Measurements from ENCODE around the gene KCTD6. TPM values are rescaled to one million over a fixed set of nuclear protein-coding genes. Genes with fewer than 3 reads are reported as not detected.

Gene KCTD6
- total and polyA plus RNA-seq, 2 of the 8 experiments (the other 6 are each of a cell fraction or from before 2014, with no cell fraction given) = 17.4 to 21.4 TPM

GRCh38 chr3:58487140-58487886 lies 4.6 kb upstream of the KCTD6 start:
- Histone ChIP-seq H4K5ac (ENCODE audit: insufficient read length, low read depth, low read length) (no peak overlapping the region), H3K14ac (ENCODE audit: insufficient read length) (no peak overlapping the region), H3K9ac (replicated peaks in 1 of 4; ENCODE audit: extremely low read depth in 1 of 4, low read depth in 3 of 4, low read length in 3 of 4) (no peak overlapping the region), H2BK12ac (ENCODE audit: low read depth, low read length) (peak overlapping the region; percentile 46; the same call in 1 of the 2 replicates), H3K18ac (ENCODE audit: extremely low read depth, low read length) (no peak overlapping the region), H2BK5ac (ENCODE audit: low read depth, low read length) (peak overlapping the region; percentile 46; the same call in 1 of the 2 replicates), H3K79me1 (ENCODE audit: low read depth, low read length) (no peaks in the 10 kb centered on the region), H3K79me2 (ENCODE audit: control insufficient read depth in 1 of 2, insufficient read depth in 2 of 2, low read length in 2 of 2) (peaks cover 0 to under 1% of the 10 kb centered on the region in 2 experiments; a peak in 1 of 4 replicates), H2AFZ (ENCODE audit: low read length) (no peak overlapping the region), H3K23ac (ENCODE audit: insufficient read length) (no peak overlapping the region), H3K4me2 (ENCODE audit: insufficient read depth in 1 of 2, low read depth in 2 of 2, low read length in 2 of 2) (no peak overlapping the region), H2BK15ac (ENCODE audit: low read length) (0 out of 2 replicates have a peak overlapping the region, but pooled peaks have one; percentile 37), H2BK120ac (replicated peaks; ENCODE audit: low read depth, low read length) (no peak overlapping the region), H3K36me3 (ENCODE audit: control insufficient read depth in 2 of 4, insufficient read depth in 4 of 4, low read length in 3 of 4) (no peaks in the 10 kb centered on the region), H3K27ac (ENCODE audit: low read depth, low read length) (no peak overlapping the region), H3K27me3 (replicated peaks in 1 of 4; ENCODE audit: control insufficient read depth in 3 of 4, extremely low read depth in 1 of 4, insufficient read depth in 3 of 4, low read length in 3 of 4) (peaks cover 0 to 4% (median 0%) of the 10 kb centered on the region in 4 experiments; a peak in 1 of 7 replicates), H4K91ac (replicated peaks; ENCODE audit: insufficient read length, low read length) (peak overlapping the region; percentile 38), H4K8ac (ENCODE audit: extremely low read depth, insufficient read depth, low read length) (no peak overlapping the region), H2BK20ac (ENCODE audit: low read length) (no peak overlapping the region), H2AK5ac (ENCODE audit: low read depth, low read length) (no peak overlapping the region), H3K4ac (replicated peaks; ENCODE audit: insufficient read length, low read depth, low read length) (peak overlapping the region; percentile 14), H3K9me3 (ENCODE audit: insufficient read depth in 2 of 2, low read depth in 1 of 2, low read length in 1 of 2) (no peaks in the 10 kb centered on the region), H3K4me1 (replicated peaks in 1 of 4; ENCODE audit: control insufficient read depth in 3 of 4, insufficient read depth in 4 of 4, low read length in 3 of 4) (peaks cover 0 to 7% (median 3%) of the 10 kb centered on the region in 4 experiments; a peak in 5 of 7 replicates), H3K56ac (replicated peaks; ENCODE audit: insufficient read length, low read depth, low read length) (no peak overlapping the region), H3K23me2 (ENCODE audit: low read depth, low read length) (no peaks in the 10 kb centered on the region; the same call in 1 of the 2 replicates), H4K20me1 (replicated peaks in 1 of 2; ENCODE audit: control insufficient read depth in 1 of 2, insufficient read depth in 2 of 2, low read length in 2 of 2) (no peaks in the 10 kb centered on the region), H3K4me3 (ENCODE audit: extremely low read depth in 1 of 4, insufficient read depth in 2 of 4, low read depth in 3 of 4, low read length in 4 of 4) (no peak overlapping the region)
- CTCF ChIA-PET (ENCODE audit: partially characterized antibody) = interaction anchor here (0.9 to 1.9 kb wide), 9 partner anchors 16 to 72 kb away, joined by 3 to 9 read pairs (median 3); no protein-coding TSS in a partner anchor
- 87% methylated on average over 18 of the region's 18 CpGs; no CpG with 5 or more reads in 1 of the 2 experiments for WGBS, 2 experiments (ENCODE audit: extremely low coverage in 1 of 2, insufficient coverage in 1 of 2, insufficient read length in 1 of 2, insufficient replicate concordance in 2 of 2, low coverage in 1 of 2, low lambda C conversion rate in 2 of 2, missing lambda C conversion rate in 1 of 2)
- FAIRE-seq = no peak
- TF ChIP-seq TEAD4 (IDR thresholded peaks at IDR 0.05; ENCODE audit: low read depth, low read length) = no peak
- no peak for TF ChIP-seq SP4 (IDR thresholded peaks at IDR 0.05; ENCODE audit: low read length)
- no peak for TF ChIP-seq GTF2F1 (IDR thresholded peaks at IDR 0.05; ENCODE audit: borderline replicate concordance, low read depth, low read length)
- no peak for TF ChIP-seq PHF8 (conservative IDR thresholded peaks at IDR 0.05; ENCODE audit: low read depth, low read length)
- no peak for TF ChIP-seq KDM5A (IDR thresholded peaks at IDR 0.05; ENCODE audit: low read length)
- no peak for TF ChIP-seq CBX8 (IDR thresholded peaks at IDR 0.05; ENCODE audit: borderline replicate concordance, low read depth, low read length)
- no peak for TF ChIP-seq NANOG (IDR thresholded peaks at IDR 0.05; ENCODE audit: insufficient read depth, low read depth, low read length, poor library complexity, severe bottlenecking)
- no peak for TF ChIP-seq CHD2 (IDR thresholded peaks at IDR 0.05; ENCODE audit: low read length)
- peak; percentile 11; the same call in 1 of the 2 replicates for TF ChIP-seq E2F6 (IDR thresholded peaks at IDR 0.05)
- POLR2A ChIA-PET (ENCODE audit: partially characterized antibody) = interaction anchor here (0.9 to 1.3 kb wide), 3 partner anchors 26 to 66 kb away, joined by 3 read pairs; no protein-coding TSS in a partner anchor
- no peak for DNase-seq (ENCODE audit: low read depth in 1 of 2, low spot score in 2 of 2)
